GM20431 (cell line): ENCODE measurements around the gene TNS1.

Experiments used
- in situ Hi-C: fragments of 300-500 bp; cut with MseI, MboI; formaldehyde crosslinking; loops from one replicate; pipeline ENCODE4 v1.15.0; 2020; ENCODE audit warnings: low sequenced_read_pairs; ENCODE audit not compliant: unreplicated experiment

TNS1 gene

DNA sequence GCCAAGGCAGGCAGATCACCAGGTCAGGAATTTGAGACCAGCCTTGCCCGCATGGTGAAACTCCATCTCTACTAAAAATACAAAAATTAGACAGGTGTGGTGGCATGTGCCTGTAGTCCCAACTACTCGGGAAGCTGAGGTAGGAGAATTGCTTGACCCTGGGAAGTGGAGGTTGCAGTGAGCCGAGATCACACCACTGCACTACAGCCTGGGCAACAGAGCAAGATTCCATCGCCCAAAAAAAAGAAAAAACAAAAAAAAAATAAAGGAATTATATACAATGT, 16.0 kb upstream of the TNS1 start:
- in situ Hi-C loops: loop anchor here (25.0 kb wide), 1 partner anchor 231 kb away; no protein-coding TSS in a partner anchor

DNA sequence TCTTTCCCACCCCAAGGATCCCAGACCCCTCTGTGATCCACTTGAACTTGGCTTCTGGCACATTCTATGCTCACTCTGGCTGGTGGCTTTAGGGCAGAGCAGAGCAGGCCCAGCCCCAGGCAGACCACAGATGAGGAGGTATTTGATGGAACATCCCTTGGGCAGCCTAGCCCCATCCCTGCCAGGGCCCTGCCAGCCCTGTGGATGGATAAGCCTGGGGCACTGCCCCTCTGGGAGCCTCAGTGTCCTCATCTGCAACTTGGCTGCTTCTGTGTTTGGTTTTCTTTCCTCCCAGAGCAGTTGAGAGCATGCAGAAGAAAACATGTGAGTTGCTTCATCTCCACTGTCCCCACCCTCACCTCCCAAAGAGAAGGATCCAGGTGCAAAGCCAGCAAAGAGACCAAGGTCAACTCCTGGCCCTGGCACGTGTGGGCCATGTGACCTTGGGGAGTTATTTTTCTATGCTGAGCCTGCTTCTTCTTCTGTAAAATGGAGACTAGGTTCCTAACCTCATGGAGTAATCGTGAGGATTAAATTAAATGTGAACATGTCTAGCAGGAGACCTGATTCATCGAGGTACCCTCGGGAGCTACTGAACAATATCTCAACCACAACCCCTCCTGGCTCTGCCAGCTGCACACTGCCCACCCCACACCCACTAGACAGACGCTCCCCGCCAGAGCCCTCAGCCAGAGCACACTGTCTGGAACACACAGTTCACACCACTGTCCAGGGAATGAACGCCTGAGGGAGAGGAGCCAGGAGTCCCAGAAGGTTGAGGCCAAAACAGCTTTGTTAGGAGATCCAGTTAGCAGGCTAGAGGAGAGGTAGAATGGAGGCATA, 14.6 kb upstream of the TNS1 start:
- in situ Hi-C loops: loop anchor here (25.0 kb wide), 1 partner anchor 230 kb away; no protein-coding TSS in a partner anchor

DNA sequence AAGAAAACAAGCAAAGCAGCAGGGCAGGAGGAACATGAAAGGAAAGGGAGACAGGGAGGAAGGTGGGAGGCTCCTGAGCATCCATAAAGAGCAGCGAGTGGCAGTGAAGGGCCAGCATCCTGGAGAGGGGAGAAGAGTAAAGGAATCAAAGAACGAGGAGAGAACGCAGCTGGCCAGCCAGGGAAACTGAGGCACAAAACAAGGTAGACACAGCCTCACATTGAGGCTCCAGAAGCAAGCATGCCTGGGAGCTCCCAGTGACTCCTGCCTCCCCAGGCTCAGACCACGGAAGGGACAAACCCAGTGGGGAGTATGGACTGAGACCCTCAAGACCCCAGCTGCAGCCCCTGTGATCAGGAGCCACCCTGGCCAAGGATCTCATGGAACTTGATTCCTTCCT, 14.0 kb upstream of the TNS1 start:
- in situ Hi-C loops: loop anchor here (25.0 kb wide), 1 partner anchor 230 kb away; no protein-coding TSS in a partner anchor

DNA sequence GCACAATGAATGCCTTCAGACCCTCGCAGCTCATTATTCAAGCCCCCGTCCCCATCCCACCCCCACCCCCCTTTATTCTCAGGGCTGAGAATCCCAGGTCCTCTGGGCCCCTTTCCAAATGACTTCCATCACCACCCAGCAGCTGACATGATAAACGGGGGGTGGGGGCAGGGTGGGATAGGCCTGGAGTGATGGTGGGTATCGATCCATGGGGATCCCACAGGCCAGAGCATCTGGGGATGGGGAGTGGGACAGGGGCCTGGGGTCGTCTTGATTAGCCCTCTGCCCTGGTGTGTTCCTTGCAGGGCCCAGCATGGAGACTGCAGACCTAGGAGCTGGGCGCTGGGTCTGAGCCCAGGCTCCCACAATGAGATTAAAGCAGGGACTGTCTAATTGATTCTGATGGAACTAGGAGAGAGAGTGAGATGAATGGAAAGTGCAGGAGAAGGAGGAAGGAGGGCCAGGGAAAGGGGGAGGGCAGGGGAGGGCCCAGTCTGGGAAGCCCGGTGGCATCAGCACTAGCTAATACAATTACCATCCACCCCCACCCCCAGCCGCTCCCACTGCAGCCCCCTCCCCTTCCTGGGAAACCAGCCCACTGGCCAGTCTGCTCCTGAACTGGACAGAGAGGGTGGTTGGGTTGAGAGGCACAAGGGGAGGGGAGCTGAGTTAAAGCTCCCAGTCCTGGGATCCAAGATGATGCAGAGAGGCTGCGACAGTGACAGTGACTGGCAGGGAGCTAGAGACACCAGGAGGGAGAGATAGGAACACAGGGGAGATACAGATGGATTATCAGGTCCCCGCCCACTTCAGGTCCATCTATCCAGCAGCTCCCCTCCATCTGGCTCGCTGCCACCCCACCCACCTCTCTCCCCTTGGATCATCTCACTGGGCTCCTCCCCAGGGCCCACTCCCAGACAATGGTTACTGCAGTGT, 13.1 kb upstream of the TNS1 start:
- in situ Hi-C loops: loop anchor here (25.0 kb wide), 1 partner anchor 229 kb away; no protein-coding TSS in a partner anchor

DNA sequence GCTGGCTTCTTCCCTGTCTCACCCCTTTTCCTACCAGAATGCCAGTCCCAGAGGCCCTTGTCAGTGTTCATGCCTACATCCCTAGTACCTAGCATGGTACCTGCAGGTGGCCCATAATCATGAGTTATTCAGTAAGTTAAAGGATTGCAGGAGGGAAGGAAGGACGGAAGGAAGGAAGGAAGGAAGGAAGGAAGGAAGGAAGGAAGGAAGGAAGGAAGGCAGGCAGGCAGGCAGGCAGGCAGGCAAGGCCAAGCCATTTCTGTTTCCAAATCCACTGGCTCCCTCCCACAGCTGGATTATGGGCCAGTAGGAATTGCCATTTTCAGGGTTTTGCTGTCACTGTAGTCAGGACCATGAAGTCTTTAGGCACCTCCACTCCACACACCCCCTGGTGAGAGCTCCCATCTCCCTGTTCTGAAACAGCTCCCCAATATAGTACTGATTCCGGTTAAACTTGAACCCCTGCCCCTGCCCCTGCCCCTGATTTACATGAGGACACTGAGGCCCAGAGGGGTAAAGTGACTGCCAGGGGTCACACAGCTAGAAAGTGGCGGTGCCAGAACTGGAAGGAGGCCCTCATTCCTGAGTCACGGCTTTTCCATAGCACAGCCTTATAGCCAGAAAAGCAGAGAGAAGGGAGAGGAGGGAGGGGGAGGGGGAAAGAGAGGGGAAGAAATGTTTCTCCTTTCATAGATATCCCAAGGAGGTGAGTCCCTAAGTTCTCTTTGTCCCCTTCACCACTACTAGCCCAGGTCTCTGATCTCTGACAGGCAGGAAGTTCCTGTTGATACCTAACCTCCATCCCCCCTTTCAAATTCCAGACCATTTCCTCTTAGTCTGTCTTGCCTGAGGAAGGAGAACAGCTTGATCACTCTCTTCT, 12.2 kb upstream of the TNS1 start:
- in situ Hi-C loops: loop anchor here (25.0 kb wide), 1 partner anchor 228 kb away; no protein-coding TSS in a partner anchor

DNA sequence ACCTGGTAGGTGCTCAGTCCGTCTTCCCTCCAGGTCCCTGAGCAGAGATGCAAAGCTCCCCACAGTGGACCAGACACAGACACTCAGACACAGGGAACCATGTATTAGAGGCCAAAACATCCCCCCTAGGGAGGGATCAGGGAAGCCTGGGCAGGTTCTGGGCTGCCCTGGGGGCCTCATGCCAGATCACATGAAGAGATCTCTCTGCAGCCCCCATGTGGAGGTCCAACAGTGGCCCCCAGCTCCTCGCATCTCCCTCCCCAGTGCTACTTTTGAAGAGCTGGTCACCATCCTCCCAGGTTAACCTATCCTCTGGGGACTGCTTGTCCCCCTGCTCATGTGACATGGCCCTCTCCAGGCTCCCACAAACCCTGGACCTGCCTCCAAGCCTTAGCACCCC, 10.5 kb upstream of the TNS1 start:
- in situ Hi-C loops: loop anchor here (25.0 kb wide), 1 partner anchor 226 kb away; no protein-coding TSS in a partner anchor

DNA sequence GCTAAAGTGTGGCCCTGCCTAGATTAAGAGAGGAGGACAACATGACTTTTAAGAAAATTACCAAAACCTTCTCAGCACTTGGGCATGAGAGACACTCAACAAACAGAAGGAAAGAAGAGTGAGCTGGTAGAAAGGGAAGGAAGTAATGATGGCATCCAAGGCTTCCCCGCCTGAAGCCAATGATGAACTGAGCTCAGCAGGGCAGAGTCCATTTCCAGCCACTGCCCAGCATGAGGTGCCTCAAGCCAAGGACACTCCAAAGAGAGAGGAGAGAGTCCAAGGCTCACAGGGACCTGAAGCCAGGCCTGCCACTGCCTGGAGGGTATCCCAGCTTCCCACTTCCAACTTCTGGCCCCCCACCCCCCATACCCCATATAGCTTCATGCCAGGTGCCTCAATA, 9.5 kb upstream of the TNS1 start:
- in situ Hi-C loops: loop anchor here (25.0 kb wide), 1 partner anchor 225 kb away; no protein-coding TSS in a partner anchor

DNA sequence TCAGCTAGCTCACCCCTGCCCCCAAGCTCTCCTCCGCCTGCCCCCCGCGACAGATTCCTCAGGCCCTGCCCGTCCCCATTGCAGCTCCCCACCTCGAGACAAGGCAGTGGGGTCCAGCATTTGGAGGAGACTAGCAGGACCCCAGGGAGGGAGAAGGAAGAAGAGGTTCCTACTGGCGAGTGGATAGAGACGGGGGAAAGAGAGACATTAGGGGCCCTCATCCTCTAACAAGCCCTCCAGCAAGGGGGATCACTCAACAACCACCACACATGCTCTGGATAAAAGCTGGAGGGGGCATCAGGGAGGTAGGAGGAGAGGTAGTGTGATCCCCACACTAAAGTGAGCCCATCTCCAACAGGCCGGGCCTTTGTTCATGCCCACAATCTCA, 8.9 kb upstream of the TNS1 start:
- in situ Hi-C loops: loop anchor here (25.0 kb wide), 1 partner anchor 224 kb away; no protein-coding TSS in a partner anchor

DNA sequence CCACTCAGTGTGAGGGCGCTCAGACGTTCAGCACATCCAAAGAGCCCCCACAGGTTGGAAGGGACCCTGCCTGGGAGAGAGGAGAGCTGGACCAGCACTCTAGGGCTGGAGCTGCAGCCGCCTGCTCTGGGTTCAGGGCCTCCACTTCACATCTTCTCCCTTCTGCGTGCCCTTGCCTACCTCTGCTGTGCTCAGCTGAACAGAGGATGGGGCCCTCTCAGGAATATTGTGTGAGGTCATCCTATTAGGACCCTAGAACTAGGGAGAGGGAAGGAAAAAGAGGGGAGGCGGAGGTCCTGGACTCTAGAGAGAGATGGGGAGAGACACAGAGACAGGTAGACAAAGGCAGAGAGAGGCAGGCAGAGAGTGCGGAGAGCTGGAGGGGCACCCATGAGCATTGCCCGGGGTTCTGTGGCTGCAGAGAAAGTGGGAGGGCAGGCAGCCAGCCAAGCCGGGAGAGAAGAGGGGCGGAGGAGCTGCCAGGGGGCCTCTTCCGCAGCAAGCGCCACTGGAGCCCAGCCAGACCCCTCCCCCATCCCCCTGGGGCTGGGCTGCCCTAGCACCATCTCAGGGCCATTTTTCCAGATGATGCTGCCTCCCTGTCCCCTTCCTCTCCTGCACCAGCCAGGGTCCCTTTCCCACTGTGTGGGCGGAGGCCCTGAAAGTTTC, 8.3 kb upstream of the TNS1 start:
- in situ Hi-C loops: loop anchor here (25.0 kb wide), 1 partner anchor 224 kb away; no protein-coding TSS in a partner anchor

DNA sequence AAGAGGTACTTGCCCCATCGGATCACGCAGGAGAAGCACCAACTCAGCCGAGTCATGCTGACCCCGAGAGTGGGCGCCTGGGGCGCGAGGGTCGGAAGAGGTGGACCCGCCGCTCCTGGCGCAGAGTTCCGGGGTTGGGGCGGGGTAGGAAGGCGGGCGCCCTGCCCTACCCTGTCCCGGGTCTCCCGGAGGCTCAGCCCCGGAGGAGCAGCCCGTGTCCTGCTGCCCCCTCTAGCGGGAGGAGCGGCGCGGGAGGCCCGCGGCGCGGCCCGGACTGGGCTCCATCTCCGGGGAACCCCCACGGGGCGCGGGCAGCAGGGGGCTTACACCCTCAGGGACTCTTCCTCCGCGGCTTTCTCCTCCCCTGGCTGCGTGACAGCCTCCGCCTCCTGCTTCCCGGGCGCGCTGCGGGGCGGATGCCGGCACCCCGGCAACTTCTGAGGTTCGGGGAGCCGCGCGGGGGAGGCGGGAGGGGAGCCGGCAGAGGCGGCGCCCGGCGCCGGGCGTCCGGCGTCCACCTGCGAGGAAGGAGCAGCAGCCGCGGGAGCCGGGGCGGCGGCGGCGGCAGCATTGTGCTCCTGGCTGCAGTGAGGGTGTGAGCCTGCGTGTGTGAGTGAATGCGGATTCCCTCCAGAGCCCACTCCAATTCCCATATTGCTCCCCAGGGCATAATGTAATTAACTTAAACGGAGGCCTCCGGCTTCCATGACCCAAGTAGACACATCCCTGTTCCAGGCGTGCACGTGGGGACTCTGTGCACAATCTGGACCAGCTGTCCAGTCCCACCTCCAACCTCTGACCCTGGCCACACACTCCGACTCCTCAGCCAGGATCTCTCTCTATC, 7.6 kb upstream of the TNS1 start:
- in situ Hi-C loops: loop anchor here (25.0 kb wide), 1 partner anchor 223 kb away; no protein-coding TSS in a partner anchor

DNA sequence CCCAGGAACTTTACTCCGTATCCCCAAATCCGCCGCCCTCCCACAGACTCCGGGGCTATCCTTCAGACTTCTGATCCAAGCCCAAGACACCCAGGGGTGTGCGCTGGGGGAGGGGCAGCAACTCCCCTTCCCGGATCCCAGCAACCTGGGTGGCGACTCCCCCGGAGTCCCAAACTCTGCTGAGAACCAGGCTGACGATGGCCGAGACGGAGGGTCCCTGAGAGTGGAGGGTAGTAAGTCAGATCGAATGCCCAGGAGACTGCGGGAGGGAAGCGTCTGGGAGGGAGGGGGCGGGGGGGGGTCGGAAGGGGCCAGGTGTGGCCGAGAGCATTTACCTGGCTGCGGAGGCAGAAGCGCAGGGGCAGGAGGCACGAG, 7.0 kb upstream of the TNS1 start:
- in situ Hi-C loops: loop anchor here (25.0 kb wide), 1 partner anchor 222 kb away; no protein-coding TSS in a partner anchor

DNA sequence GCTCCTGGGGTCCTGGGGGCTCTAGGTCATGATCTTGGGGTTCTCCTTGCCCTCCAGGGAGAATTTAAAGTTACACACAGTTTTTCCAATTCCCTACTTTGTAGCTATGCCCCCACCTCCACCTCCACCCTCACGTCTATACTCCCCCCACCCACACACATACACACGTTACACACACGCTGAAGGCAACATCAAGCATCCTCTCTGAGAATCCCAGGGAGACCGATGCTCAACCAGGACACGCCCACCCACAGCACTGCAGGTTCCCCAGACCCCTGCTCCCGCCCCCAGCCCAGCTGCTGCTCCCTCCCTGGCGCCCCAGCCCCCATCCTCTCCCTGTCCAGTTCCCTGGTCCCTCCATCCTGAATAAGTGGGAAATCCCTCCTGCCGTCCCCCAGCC, 6.4 kb upstream of the TNS1 start:
- in situ Hi-C loops: loop anchor here (25.0 kb wide), 1 partner anchor 222 kb away; no protein-coding TSS in a partner anchor

DNA sequence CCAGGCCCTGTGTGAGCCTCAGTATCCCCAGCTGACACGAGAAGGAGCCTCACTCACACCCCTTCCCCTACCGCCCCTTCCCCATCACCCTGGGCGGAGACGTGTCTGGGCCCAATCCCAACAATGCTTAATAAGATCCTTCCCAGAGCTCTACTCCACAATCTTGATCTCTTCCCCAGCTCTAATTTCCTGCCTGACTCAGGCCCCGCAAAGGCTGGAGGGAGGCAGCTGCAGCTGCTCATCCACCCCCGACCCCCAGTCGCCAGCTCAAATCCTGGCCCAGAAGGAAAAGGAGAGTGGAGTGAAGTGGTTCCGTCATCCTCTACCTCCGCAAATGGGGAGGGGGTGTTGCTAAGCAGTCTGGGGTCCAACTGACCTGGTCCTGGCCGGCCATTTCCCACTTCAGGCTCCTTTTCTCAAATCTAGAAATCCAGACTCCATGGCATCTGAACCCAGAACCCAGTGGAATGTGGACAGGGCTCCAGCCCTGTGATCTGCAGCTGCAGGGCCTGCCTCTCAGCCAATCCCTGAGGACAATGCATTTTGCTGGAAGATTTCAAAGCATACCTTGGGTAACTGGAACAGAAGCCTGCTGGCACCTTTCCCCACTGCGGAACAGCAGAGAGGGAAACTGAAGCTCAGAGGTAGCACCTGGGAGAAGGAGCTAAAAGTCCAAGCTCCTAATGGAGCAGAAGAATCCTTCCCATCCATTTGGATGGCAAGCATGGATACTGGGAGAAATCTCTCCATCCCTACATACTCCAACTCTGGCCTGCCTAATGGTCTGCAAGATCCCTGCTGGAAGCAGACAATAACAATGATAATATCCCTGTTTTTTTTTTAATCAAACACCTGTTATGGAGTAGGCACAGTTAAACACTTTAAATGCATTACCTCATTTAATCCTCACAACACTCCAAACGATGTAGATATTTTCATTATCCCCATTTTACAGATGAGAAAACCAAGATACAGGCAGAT, 5.6 kb upstream of the TNS1 start:
- in situ Hi-C loops: loop anchor here (25.0 kb wide), 1 partner anchor 221 kb away; no protein-coding TSS in a partner anchor

DNA sequence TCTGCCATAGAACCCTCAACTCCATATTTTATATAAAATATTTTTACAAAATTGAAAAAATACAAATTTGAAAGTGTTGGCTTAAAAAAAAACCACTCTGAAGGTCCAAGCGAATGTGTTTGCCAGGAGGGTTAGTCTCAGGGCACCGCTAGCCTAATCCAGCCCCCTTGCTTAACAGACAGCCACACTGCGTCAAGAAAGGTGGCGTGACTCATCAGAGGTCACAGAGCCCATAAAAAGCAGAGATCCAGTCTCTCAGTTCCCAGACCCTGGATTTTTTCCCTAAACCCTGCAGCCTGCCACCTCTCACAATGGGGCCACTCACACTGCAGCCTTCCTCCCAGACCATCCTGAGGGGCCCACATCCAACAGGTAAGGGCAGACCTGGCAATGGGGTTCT, 3.9 kb upstream of the TNS1 start:
- in situ Hi-C loops: loop anchor here (25.0 kb wide), 1 partner anchor 219 kb away; no protein-coding TSS in a partner anchor

DNA sequence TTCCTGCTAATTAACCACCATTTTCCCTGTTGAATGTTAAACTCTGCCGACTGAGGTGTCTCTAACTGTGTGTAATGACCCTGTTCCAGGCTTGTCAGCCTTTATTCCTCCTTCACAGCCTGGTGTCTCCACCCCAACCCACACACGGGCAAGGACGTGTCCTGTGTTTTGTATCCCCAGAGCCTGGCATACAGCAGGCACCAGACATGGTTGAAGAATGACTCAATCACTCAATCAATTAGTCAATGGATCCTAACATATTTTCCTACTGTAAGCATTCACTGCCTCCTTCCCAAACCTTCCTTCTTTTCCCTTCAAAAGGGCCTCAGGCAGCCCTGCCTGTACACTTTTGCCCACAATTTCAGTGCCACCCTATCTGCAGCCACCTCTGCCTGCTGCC, 2.7 kb upstream of the TNS1 start:
- in situ Hi-C loops: loop anchor here (25.0 kb wide), 1 partner anchor 218 kb away; no protein-coding TSS in a partner anchor

DNA sequence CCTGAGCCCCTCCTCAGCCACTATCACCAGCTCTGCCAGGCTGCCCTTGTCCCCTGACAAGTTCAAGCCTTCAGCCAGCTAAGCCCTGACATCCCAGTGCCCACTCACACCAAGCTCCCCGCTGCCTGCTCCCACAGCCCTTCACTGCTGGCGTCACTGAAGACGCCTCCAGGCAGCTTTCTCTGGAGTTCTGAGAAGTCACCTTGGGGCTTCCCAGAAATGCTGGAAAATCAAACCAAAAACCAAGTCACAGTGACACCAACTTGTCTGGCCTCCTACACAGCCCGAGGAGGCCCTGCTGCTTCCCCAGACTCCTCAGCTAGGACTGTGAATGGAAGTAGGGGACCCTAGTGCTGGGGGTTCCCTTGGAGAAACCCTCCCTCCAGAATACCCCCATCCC, 2.2 kb upstream of the TNS1 start:
- in situ Hi-C loops: loop anchor here (25.0 kb wide), 1 partner anchor 218 kb away; no protein-coding TSS in a partner anchor

DNA sequence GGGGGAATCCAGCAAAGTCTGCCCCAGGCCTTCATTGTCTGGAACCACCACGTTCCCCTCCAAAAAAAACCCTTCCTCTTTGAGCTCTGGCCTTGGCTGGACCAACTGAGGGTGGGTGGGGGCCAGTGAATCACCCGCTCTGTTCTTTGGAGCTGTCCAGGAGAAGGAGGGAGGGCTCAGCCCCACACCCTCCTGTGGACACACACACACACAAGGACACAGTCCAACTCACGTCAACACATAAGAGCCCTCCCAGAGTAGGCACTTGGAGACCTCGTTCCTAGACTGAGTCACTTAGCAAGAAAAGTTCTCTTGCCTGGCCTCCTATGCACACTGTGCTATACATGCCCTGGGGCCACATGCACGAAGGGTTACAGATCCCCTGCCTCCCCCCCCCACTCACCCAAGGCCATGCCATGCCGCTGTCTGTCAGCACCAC, 1.2 kb upstream of the TNS1 start:
- in situ Hi-C loops: loop anchor here (25.0 kb wide), 1 partner anchor 217 kb away; no protein-coding TSS in a partner anchor
